Heart right ventricle (tissue), 16 donors: ENCODE results near the gene PPFIBP1. TPM values are rescaled to one million over a fixed set of nuclear protein-coding genes. Genes with fewer than 3 reads are reported as not detected.

Source experiments
- ATAC-seq, 8 donors: fragments of 200-7000 bp; cut with Tn5 transposase; one replicate each; pipeline ENCODE4 v1.9.1; 2020; ENCODE audit warnings: mild to moderate bottlenecking in 8 of 8, moderate library complexity in 8 of 8, moderate number of reproducible peaks in 1 of 8
- DNase-seq, 2 donors: peaks; one replicate each; pipeline ENCODE4 v3.0.0-alpha.2; 2020
- H3K27ac ChIP-seq, 10 donors: fragments of 200-600 bp; sonication (generic) in 2 of 10; one replicate each; pipeline versions ENCODE4 v1.5.0 to v1.8.0; 2020 to 2022; ENCODE audit warnings: mild to moderate bottlenecking in 3 of 10
- H3K27me3 ChIP-seq, 7 donors: fragments of 200-600 bp; one replicate each; pipeline ENCODE4 v1.8.0; 2021 to 2022; ENCODE audit warnings: mild to moderate bottlenecking in 2 of 7
- H3K36me3 ChIP-seq, 9 donors: fragments of 200-600 bp; sonication (generic) in 1 of 9; one replicate each; pipeline versions ENCODE4 v1.5.0 to v1.8.0; 2020 to 2022; ENCODE audit warnings: mild to moderate bottlenecking in 2 of 9
- H3K4me1 ChIP-seq, 9 donors: fragments of 200-600 bp; sonication (generic) in 1 of 9; one replicate each; pipeline versions ENCODE4 v1.5.0 to v1.8.0; 2020 to 2022; ENCODE audit warnings: mild to moderate bottlenecking in 4 of 9
- H3K4me3 ChIP-seq, 10 donors: fragments of 200-600 bp; sonication (generic) in 2 of 10; one replicate each; pipeline versions ENCODE4 v1.5.0 to v1.8.0; 2020 to 2022; ENCODE audit warnings: mild to moderate bottlenecking in 7 of 10, moderate library complexity in 2 of 10
- H3K9me3 ChIP-seq, 11 donors: fragments of 200-600 bp in 10 of 11; sonication (generic) in 2 of 11; one replicate each; pipeline versions ENCODE4 v1.5.0 to v1.8.0; 2013 to 2022; ENCODE audit warnings: mild to moderate bottlenecking in 2 of 11, control low read depth in 1 of 11, moderate library complexity in 1 of 11
- WGBS, 2 donors: extraction: QIAGEN DNeasy Blood & Tissue Kit; methylation state at CpG; one replicate each; pipeline ENCODE4 v1.1.7; 2013; ENCODE audit warnings: inconsistent platforms in 1 of 2; 5-methylcytosine and 5-hydroxymethylcytosine counted together
- intact Hi-C, 10 donors: fragments of 100-400 bp; cut with DNase I; formaldehyde crosslinking; loops; one replicate each; pipeline versions ENCODE4 v1.11.1 to v1.14.2; 2022
- polyA plus RNA-seq, 2 donors: library from polyadenylated mRNA; stranded (reverse); fragments of 200-250 nt; gene quantifications; one replicate each; pipeline ENCODE4 v1.2.3, GENCODE V29; 2013
- total RNA-seq, 10 donors: library from RNA; stranded (reverse); fragmentation: NEBNext Ultra II Directional in 3 of 10; extraction: Animal tissue kit (Norgen Biotek cat#: 25700) in 3 of 10; gene quantifications; one replicate each; pipeline versions ENCODE4 v1.2.1 to v1.2.4, GENCODE V29; 2021 to 2023
- TF ChIP-seq, protein P1 (sequence below), 9 donors: fragments of 200-600 bp; sonication (generic) in 2 of 9; IDR thresholded peaks; one replicate each; pipeline versions ENCODE4 v1.5.0 to v1.8.0; 2021 to 2022; ENCODE audit warnings: antibody characterized with exemption in 9 of 9, mild to moderate bottlenecking in 5 of 9, moderate library complexity in 1 of 9
- donor health status: Arrhythmogenic right ventricular cardiomyopathy.
- donor health status: ischemic (EF 13 %, LVEDD 7.1; RV severe dilation, severe dysfunction).
- donor health status: healthy with polysubstance abuse.
- donor health status: DM: no; HTN: yes; CAD: no.
- donor health status: DM: no; HTN: no; CAD: no.
- donor health status: ischemic (EF 25% LVEDD 6.9; RV normal size, moderate dysfunction).
- donor health status: ischemic (EF 25% LVEDD 5.7; RV mildly dilated, moderate dysfunction).
- donor health status: healthy.
- donor health status: DM: yes; HTN: yes; CAD: no.
- donor health status: Ischemic cardiomyopathy.
- donor health status: ischemic (EF 35%, LVEDD 5.7; RV mildly dilated, moderate dysfunction).
- donor health status: nonischemic (EF 11% LVEDD 7.7; RV severe dilation, severe dysfunction).
- donor health status: DM: yes; HTN: yes; CAD: no.
- donor health status: PGD.
- donor health status: ischemic (EF 29% LVEDD 5.4; RV normal size, mild dysfunction).
- donor health status: nonischemic (EF 23%, LVEDD 6.1; RV moderate dilation, normal function).

The PPFIBP1 gene
- total and polyA plus RNA-seq, 12 donors: 22.9 to 450 (median 314) TPM

GRCh38 chr12:27493260-27493940 lies 30.6 kb upstream of the PPFIBP1 start:
- no peak for ATAC-seq
- Histone ChIP-seq H3K4me3 (no peak overlapping the region), H3K4me1 (no peaks in the 10 kb centered on the region), H3K27ac (no peak overlapping the region), H3K36me3 (no peaks in the 10 kb centered on the region), H3K27me3 (no peaks in the 10 kb centered on the region), H3K9me3 (no peaks in the 10 kb centered on the region)
- DNase-seq: no peak
- intact Hi-C loops: loop anchor here in 2 of 10 donors (10.0 kb wide), 1 partner anchor 49 kb away; the partner anchor contains the start of gene SMCO2 (in 2 of the 2)
- 78 to 82% methylated on average over 6 of the region's 6 CpGs for WGBS, 2 donors
- TF ChIP-seq, protein P1, sequence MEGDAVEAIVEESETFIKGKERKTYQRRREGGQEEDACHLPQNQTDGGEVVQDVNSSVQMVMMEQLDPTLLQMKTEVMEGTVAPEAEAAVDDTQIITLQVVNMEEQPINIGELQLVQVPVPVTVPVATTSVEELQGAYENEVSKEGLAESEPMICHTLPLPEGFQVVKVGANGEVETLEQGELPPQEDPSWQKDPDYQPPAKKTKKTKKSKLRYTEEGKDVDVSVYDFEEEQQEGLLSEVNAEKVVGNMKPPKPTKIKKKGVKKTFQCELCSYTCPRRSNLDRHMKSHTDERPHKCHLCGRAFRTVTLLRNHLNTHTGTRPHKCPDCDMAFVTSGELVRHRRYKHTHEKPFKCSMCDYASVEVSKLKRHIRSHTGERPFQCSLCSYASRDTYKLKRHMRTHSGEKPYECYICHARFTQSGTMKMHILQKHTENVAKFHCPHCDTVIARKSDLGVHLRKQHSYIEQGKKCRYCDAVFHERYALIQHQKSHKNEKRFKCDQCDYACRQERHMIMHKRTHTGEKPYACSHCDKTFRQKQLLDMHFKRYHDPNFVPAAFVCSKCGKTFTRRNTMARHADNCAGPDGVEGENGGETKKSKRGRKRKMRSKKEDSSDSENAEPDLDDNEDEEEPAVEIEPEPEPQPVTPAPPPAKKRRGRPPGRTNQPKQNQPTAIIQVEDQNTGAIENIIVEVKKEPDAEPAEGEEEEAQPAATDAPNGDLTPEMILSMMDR (IDR thresholded peaks at IDR 0.05): no peak

GRCh38 chr12:27497446-27497845 lies 26.6 kb upstream of the PPFIBP1 start:
- TF ChIP-seq, protein P1 (IDR thresholded peaks at IDR 0.05): no peak
- H3K27me3 ChIP-seq: no peaks in the 10 kb centered on the region
- 78 to 95% methylated on average over 3 of the region's 3 CpGs for WGBS, 2 donors
- DNase-seq (no peak), ATAC-seq (no peak)
- intact Hi-C loops: loop anchor here in 2 of 10 donors (10.0 kb wide), 1 partner anchor 53 kb away; the partner anchor contains the start of gene SMCO2 (in 2 of the 2)
- H3K36me3 ChIP-seq: no peaks in the 10 kb centered on the region
- H3K4me3 ChIP-seq: no peak overlapping the region
- no peak overlapping the region for H3K27ac ChIP-seq
- H3K4me1 ChIP-seq: peaks cover 0 to 10% (median 0%) of the 10 kb centered on the region in 9 donors
- H3K9me3 ChIP-seq: peaks cover 0 to 5% (median 0%) of the 10 kb centered on the region in 11 donors

GRCh38 chr12:27498149-27498548 lies 25.9 kb upstream of the PPFIBP1 start:
- Histone ChIP-seq H3K4me3 (no peak overlapping the region), H3K4me1 (peaks cover 0 to 10% (median 0%) of the 10 kb centered on the region in 9 donors), H3K27ac (no peak overlapping the region), H3K36me3 (no peaks in the 10 kb centered on the region), H3K27me3 (no peaks in the 10 kb centered on the region), H3K9me3 (peaks cover 0 to 10% (median 0%) of the 10 kb centered on the region in 11 donors)
- TF ChIP-seq, protein P1 (IDR thresholded peaks at IDR 0.05): no peak
- 85 to 87% methylated on average over 4 of the region's 4 CpGs for WGBS, 2 donors
- ATAC-seq (no peak), DNase-seq (no peak)
- intact Hi-C loops: loop anchor here in 2 of 10 donors (10.0 kb wide), 1 partner anchor 53 kb away; the partner anchor contains the start of gene SMCO2 (in 2 of the 2)

- 85 to 89% methylated on average over 5 of the region's 5 CpGs for WGBS, 2 donors
- intact Hi-C loops: loop anchor here in 2 of 10 donors (10.0 kb wide), 1 partner anchor 54 kb away; the partner anchor contains the start of gene SMCO2 (in 2 of the 2)
- DNase-seq: no peak
- Histone ChIP-seq H3K4me1 (peaks cover 0 to 11% (median under 1%) of the 10 kb centered on the region in 9 donors), H3K27me3 (no peaks in the 10 kb centered on the region), H3K4me3 (no peak overlapping the region), H3K36me3 (no peaks in the 10 kb centered on the region), H3K27ac (no peak overlapping the region), H3K9me3 (peaks cover 0 to 10% (median 0%) of the 10 kb centered on the region in 11 donors)
- ATAC-seq: no peak
- TF ChIP-seq, protein P1 (IDR thresholded peaks at IDR 0.05): no peak
Measured at GRCh38 chr12:27498761-27499160, 25.2 kb upstream of the PPFIBP1 start.
